Ovary (tissue), 9 donors: ENCODE data around the gene THRB. TPM values are rescaled to one million over a fixed set of nuclear protein-coding genes. Genes with fewer than 3 reads are reported as not detected.

Experiments
- DNase-seq, 5 donors: peaks; one replicate each; pipeline ENCODE4 v3.0.0-alpha.2; 2019 to 2020
- H3K27ac ChIP-seq, 2 donors: fragments of 200-600 bp; one replicate each; pipeline versions ENCODE4 v1.5.1 to v1.8.0; 2019 to 2022
- H3K27me3 ChIP-seq: fragments of 200-600 bp; one replicate; pipeline ENCODE4 v1.8.0; 2022
- H3K36me3 ChIP-seq: fragments of 200-600 bp; sonication (generic); one replicate; pipeline ENCODE4 v1.5.1; 2019
- H3K4me1 ChIP-seq: one replicate; pipeline ENCODE4 v1.8.1; 2013; ENCODE audit warnings: mild to moderate bottlenecking, moderate library complexity; ENCODE audit not compliant: insufficient read depth
- H3K4me3 ChIP-seq: fragments of 200-600 bp; sonication (generic); one replicate; pipeline ENCODE4 v1.5.1; 2017
- H3K9me3 ChIP-seq, 2 donors: fragments of 200-600 bp in 1 of 2; sonication (generic) in 1 of 2; one replicate each; pipeline versions ENCODE4 v1.5.1 to v1.8.1; 2013 to 2019; ENCODE audit warnings: mild to moderate bottlenecking in 1 of 2, moderate library complexity in 1 of 2
- CTCF ChIP-seq, 3 donors: fragments of 450-650 bp in 2 of 3; fragments of 200-600 bp in 1 of 3; IDR thresholded peaks; one replicate each; pipeline versions ENCODE4 v1.5.1 to v1.8.0; 2016 to 2022; ENCODE audit warnings: antibody characterized with exemption in 3 of 3, mild to moderate bottlenecking in 1 of 3
- EP300 ChIP-seq: sonication (generic); formaldehyde crosslinking; IDR thresholded peaks from one replicate; pipeline ENCODE4 v1.6.1; 2017; ENCODE audit warnings: antibody characterized with exemption
- POLR2A ChIP-seq: fragments of 450-650 bp; IDR thresholded peaks from one replicate; pipeline ENCODE4 v1.6.1; 2017; ENCODE audit warnings: antibody characterized with exemption, mild to moderate bottlenecking, moderate library complexity
- WGBS, 3 donors: extraction: QIAGEN DNeasy Blood & Tissue Kit in 1 of 3; methylation state at CpG; one replicate each; pipeline versions ENCODE4 v1.1.5 to v1.1.7; 2013 to 2017; 5-methylcytosine and 5-hydroxymethylcytosine counted together
- intact Hi-C, 4 donors: fragments of 100-400 bp; cut with DNase I; formaldehyde crosslinking; loops; one replicate each; pipeline versions ENCODE4 v1.11.0 to v1.15.1; 2022 to 2023
- polyA plus RNA-seq, 2 donors: library from polyadenylated mRNA; stranded (reverse); fragments of 200-250 nt in 1 of 2; fragments of 350-450 nt in 1 of 2; fragmentation: Illumina TruSeq in 1 of 2; extraction: RNeasy Lipid Tissue Mini Kit (QIAGEN cat#74804) in 1 of 2; gene quantifications; one replicate each; pipeline ENCODE4 v1.2.3, GENCODE V29; 2013 to 2014
- total RNA-seq, 7 donors: library from RNA; depleted of rRNA in 2 of 7; stranded (reverse); fragments of >200 nt in 2 of 7; fragmentation: NEBNext Ultra II Directional in 3 of 7; extraction: Animal tissue kit (Norgen Biotek cat#: 25700) in 3 of 7; gene quantifications; one replicate each; pipeline versions ENCODE4 v1.1.0 to v1.2.4, GENCODE V29; 2016 to 2023
- donor health status: DM: no; HTN: no; CAD: no; lungs with moderate emphysema.
- donor health status: DM: no; HTN: no; CAD: no.
- donor health status: Bipolar disorder and iron deficiency.
- donor health status: DM: yes; HTN: yes; CAD: no.
- donor health status: DM: no; HTN: no; CAD: no.
- donor health status: DM: yes; HTN: yes; CAD: no.

The THRB gene
- total and polyA plus RNA-seq, 9 donors = 0.91 to 6.5 (median 3.2) TPM

- no peaks in the 10 kb centered on the region for H3K36me3 ChIP-seq
- H3K4me1 ChIP-seq = no peaks in the 10 kb centered on the region
- H3K9me3 ChIP-seq = no peaks in the 10 kb centered on the region
- 52 to 66% (median 56%) methylated on average over 6 of the region's 6 CpGs for WGBS, 3 donors
- DNase-seq = no peak
- intact Hi-C loops = no loop called here
- no peak overlapping the region for H3K4me3 ChIP-seq
- TF ChIP-seq CTCF (IDR thresholded peaks at IDR 0.05) (no peak), EP300 (no peak), POLR2A (no peak)
- H3K27me3 ChIP-seq = no peaks in the 10 kb centered on the region
- no peak overlapping the region for H3K27ac ChIP-seq
Measured at GRCh38 chr3:24299806-24300626, 194.6 kb downstream of the THRB start.

- 39 to 42% (median 40%) methylated on average over 1 of the region's 1 CpG for WGBS, 3 donors
- no peaks in the 10 kb centered on the region for H3K4me1 ChIP-seq
- no peak for DNase-seq
- no peaks in the 10 kb centered on the region for H3K36me3 ChIP-seq
- no peaks in the 10 kb centered on the region for H3K9me3 ChIP-seq
- TF ChIP-seq POLR2A = no peak
- TF ChIP-seq CTCF (IDR thresholded peaks at IDR 0.05) = no peak
- no peak for TF ChIP-seq EP300
- H3K27me3 ChIP-seq = no peaks in the 10 kb centered on the region
- H3K4me3 ChIP-seq = no peak overlapping the region
- H3K27ac ChIP-seq = no peak overlapping the region
- intact Hi-C loops = no loop called here
Measured at GRCh38 chr3:24299246-24299805, 195.3 kb downstream of the THRB start.

GRCh38 chr3:24296441-24297205, 198.0 kb downstream of the THRB start:
- WGBS, 3 donors = 91 to 93% (median 93%) methylated on average over 5 of the region's 5 CpGs

More at GRCh38 chr3:24296441-24297205, 198.0 kb downstream of the THRB start:
- H3K36me3 ChIP-seq = no peaks in the 10 kb centered on the region
- DNase-seq = no peak
- TF ChIP-seq CTCF (IDR thresholded peaks at IDR 0.05) (no peak), EP300 (no peak), POLR2A (no peak)
- no peaks in the 10 kb centered on the region for H3K9me3 ChIP-seq
- H3K27ac ChIP-seq = no peak overlapping the region
- H3K27me3 ChIP-seq = no peaks in the 10 kb centered on the region
- no peaks in the 10 kb centered on the region for H3K4me1 ChIP-seq
- no peak overlapping the region for H3K4me3 ChIP-seq
- intact Hi-C loops = no loop called here
